NCI-H748 (cell line): ENCODE measurements around the gene VWA8.

Experiments
- DNase-seq: peaks from one replicate; lab custom pipeline; 2025; ENCODE audit not compliant: unreplicated experiment; lab: John Stamatoyannopoulos, UW

Gene VWA8

DNA sequence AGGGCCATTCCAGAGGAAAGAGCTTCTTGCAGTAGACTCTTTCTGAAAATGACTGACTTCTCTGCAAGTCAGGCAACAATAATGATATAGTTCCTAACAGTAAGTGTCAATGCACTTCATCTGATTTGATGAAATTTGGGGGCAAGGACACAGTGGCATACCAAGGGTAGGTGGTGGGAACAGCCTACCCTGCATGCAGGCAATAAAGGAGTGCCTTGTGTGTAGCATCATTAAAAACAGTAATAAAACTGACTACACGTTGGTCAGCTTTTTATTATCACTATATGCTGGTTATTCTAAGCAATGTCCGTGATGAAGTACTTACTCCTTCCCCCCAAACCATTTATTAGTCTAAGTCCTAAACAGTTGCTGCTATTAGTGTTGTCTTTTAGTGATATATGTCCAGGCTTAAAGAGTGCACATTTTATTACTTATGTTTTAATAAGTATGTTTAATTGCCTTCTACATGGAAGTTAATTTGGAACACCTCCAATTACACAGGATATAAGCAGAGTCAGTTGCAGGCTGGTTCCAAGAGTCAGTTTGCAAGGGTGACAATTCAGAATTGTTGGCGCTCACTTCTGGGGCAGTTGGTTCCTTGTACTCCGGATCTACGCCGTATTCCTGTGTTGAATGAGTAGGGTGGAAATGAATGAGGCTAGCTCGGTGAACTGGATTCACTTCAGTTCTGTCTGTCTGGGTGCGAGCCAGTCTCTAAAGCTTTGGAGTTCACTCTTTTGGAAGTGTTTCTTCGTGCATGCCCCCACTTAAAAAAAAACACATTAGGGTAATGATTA is 419.6 kb downstream of the VWA8 start:
- DNase-seq = no peak

- DNase-seq = peak; percentile 47
Observed at GRCh38 chr13:41540240-41540639, 420.7 kb downstream of the VWA8 start.

GRCh38 chr13:41533266-41534052 is 427.4 kb downstream of the VWA8 start:
- DNase-seq = no peak

DNA sequence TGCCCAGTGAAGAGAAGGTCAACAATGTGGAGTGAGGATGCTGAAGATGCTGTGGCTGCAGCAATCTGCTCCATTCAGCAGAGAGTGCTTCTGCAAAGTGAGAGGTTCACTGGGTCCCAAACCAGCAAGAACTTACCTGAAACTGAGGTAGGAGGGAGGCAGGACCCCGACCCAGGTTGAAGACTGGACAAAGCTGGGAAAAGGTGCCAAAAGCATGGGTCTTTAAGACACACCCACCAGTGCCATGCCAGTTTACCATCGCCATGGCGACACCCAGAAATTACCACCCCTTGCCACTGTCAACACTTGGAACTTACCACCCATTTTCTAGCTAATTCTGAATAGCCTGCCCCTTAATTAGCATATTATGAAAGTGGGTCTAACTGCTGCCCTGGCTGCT is 432.9 kb downstream of the VWA8 start:
- DNase-seq = peak; percentile 38

- no peak for DNase-seq
Observed at GRCh38 chr13:41520660-41521630, 440.0 kb downstream of the VWA8 start.

DNA sequence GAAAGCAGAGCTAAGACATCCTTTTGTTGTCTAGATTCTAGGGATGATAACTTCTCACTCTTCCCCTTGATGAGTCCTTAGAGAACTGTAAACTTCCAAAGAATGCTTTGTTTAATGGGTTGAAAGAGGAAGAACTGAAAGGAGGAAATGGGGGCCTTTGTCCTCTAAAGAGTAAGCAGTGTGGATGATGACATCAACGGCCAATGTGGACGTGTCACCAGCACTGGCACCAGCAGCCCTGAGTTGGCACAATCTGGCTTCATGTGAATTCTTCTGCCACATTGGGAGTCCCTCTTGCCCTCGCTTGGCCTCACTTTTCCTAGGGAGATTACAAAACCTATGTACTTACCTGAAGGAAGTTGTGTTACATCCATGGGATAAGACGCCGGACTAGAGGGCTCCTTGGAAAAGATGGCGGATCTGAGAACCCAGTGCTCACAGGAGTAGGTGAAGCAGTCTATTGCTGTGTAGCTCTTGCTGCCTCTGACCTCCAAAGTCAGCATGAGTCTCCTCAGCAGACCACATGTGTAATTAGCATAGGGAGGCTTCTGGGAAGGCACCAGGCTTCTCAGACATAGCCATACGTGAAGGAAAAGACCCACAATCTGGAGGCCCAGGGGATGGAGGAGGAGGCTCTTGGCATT is 440.8 kb downstream of the VWA8 start:
- no peak for DNase-seq
